GM18498 (cell line): ENCODE measurements around the gene SYT10.
"Not testable (repeated sequence)": the region's sequence is repeated elsewhere in the genome, so short reads cannot be mapped to it uniquely, and the experiment has no call there.

Source experiments
- ATAC-seq: cut with Tn5 transposase; IDR thresholded peaks from one replicate; pipeline ENCODE4 v1.9.1; 2021; ENCODE audit warnings: mild to moderate bottlenecking, moderate library complexity; ENCODE audit not compliant: unreplicated experiment

SYT10 gene

DNA sequence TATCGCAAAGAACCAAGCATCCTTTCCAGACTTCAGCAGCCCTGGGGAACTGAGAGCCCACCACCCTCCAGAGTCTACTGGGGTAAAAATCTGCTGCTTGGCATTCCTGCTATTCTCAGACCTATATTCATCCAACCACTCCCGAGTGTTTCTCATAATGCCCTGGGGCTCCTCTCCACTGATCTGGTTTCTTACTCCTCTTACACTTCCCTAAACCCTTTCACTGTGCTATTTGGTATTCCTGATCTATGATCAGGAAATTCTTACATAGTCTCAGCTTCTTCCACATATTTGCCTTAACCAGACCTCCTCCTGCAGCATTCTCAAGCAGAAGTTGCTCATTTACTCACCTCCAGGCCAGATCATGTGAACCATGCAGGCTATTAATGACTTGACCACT, 82.4 kb downstream of the SYT10 start:
- no peak for ATAC-seq

DNA sequence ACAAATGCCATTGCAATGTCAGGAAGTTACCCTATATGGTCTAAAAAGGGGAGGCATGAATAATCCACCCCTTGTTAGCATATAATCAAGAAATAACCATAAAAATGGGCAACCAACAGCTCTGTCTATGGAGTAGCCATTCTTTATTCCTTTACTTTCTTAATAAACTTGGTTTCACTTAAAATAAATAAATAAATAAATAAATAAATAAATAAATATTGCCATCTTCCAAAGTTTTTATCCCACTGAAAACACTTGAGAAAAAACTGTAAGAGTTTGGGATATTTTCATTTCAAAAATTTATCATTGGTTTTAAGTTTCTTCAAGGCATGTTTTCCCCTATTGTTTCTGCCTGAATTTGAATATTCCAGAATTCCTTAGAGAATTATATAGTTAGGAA, 89.8 kb downstream of the SYT10 start:
- ATAC-seq = no peak

DNA sequence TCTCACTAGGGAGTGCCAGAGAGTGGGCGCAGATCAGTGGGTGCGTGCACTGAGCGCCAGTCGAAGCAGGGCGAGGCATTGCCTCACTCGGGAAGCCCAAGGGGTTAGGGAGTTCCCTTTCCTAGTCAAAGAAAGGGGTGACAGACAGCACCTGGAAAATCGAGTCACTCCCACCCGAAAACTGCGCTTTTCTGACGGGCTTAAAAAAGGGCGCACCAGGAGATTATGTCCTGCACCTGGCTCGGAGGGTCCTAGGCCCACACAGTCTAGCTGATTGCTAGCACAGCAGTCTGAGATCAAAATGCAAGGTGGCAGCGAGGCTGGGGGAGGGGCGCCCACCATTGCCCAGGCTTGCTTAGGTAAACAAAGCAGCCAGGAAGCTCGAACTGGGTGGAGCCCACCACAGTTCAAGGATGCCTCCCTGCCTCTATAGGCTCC, 107.6 kb downstream of the SYT10 start:
- not testable (repeated sequence) for ATAC-seq

DNA sequence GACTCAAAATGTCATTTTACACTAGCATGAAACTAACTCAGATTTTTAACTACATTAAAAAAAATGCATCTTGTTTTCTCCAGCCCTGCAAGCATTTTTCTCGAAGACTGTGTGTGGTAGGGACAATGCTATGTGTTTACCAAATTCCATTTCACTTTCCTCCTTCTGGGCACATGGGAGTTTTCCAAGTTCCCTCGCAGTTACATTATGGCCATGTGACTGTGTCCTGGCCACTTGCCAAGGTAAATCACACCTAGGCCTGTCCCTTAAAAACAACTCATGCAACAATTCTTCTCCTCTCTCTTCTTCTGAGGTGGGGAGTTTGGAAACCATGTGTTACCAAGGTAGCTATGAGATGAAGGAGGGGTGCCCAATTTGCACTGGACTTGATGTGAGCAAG, 108.7 kb downstream of the SYT10 start:
- no peak for ATAC-seq
